Keratinocyte (primary cell): ENCODE results near the gene RBM19. TPM values are rescaled to one million over a fixed set of nuclear protein-coding genes. Genes with fewer than 3 reads are reported as not detected.

Source experiments
- DNase-seq: peaks from one replicate; pipeline ENCODE4 v3.0.0-alpha.2; 2011; ENCODE audit warnings: low read depth, missing footprints, low spot score
- FAIRE-seq: peaks from 2 replicates; lab custom pipeline; 2011; peaks lifted over from hg19 to GRCh38; lab: Jason Lieb, UNC
- H2AFZ ChIP-seq: 2 replicates; pipeline ENCODE4 v1.6.0; 2012; ENCODE audit warnings: low read length, control low read depth, inconsistent platforms; ENCODE audit not compliant: control insufficient read depth
- H3K27ac ChIP-seq: 2 replicates; pipeline ENCODE4 v1.5.1; 2011; ENCODE audit warnings: low read length; ENCODE audit not compliant: control insufficient read depth, insufficient read depth
- H3K27me3 ChIP-seq: 3 replicates; pipeline ENCODE4 v1.6.0; 2011; ENCODE audit warnings: low read length; ENCODE audit not compliant: control insufficient read depth, insufficient read depth; ENCODE audit errors: extremely low read depth
- H3K36me3 ChIP-seq, 2 experiments: 2 replicates in 1 of 2; 3 replicates in 1 of 2; pipeline ENCODE4 v1.5.1; 2011; ENCODE audit warnings: low read length in 2 of 2, mild to moderate bottlenecking in 1 of 2; ENCODE audit not compliant: control insufficient read depth in 2 of 2, insufficient read depth in 2 of 2; ENCODE audit errors: extremely low read depth in 1 of 2
- H3K4me1 ChIP-seq: 3 replicates; pipeline ENCODE4 v1.5.1; 2011; ENCODE audit warnings: low read length; ENCODE audit not compliant: control insufficient read depth, insufficient read depth; ENCODE audit errors: extremely low read depth
- H3K4me2 ChIP-seq: 3 replicates; pipeline ENCODE4 v1.6.0; 2011; ENCODE audit warnings: low read depth, low read length; ENCODE audit not compliant: control insufficient read depth, insufficient read depth; ENCODE audit errors: extremely low read depth
- H3K4me3 ChIP-seq, 3 experiments: fragments of 200-600 bp in 1 of 3; sonication (generic) in 1 of 3; 2 replicates in 2 of 3; 3 replicates in 1 of 3; pipeline ENCODE4 v1.5.1; 2011 to 2016; ENCODE audit warnings: low read length in 3 of 3, mild to moderate bottlenecking in 3 of 3, control low read depth in 2 of 3, inconsistent platforms in 1 of 3, low read depth in 1 of 3, mixed read lengths in 1 of 3, mixed run types in 1 of 3, moderate library complexity in 1 of 3; ENCODE audit not compliant: control insufficient read depth in 2 of 3, insufficient read depth in 2 of 3; ENCODE audit errors: extremely low read depth in 1 of 3
- H3K79me2 ChIP-seq: 2 replicates; pipeline ENCODE4 v1.6.0; 2012; ENCODE audit warnings: low read length; ENCODE audit not compliant: control insufficient read depth, insufficient read depth
- H3K9ac ChIP-seq: 3 replicates; pipeline ENCODE4 v1.6.0; 2011; ENCODE audit warnings: low read length; ENCODE audit not compliant: control insufficient read depth, insufficient read depth; ENCODE audit errors: extremely low read depth
- H3K9me1 ChIP-seq: 3 replicates; pipeline ENCODE4 v1.6.0; 2011; ENCODE audit warnings: low read length; ENCODE audit not compliant: control insufficient read depth, insufficient read depth; ENCODE audit errors: extremely low read depth
- H3K9me3 ChIP-seq: 2 replicates; pipeline ENCODE4 v1.5.1; 2012; ENCODE audit warnings: low read depth, low read length; ENCODE audit not compliant: control insufficient read depth
- H4K20me1 ChIP-seq: 3 replicates; pipeline ENCODE4 v1.6.0; 2011; ENCODE audit warnings: low read length; ENCODE audit not compliant: control insufficient read depth, insufficient read depth; ENCODE audit errors: extremely low read depth
- EZH2 ChIP-seq: IDR thresholded peaks from one replicate; pipeline ENCODE4 v1.6.1; 2012; ENCODE audit warnings: inconsistent platforms, mild to moderate bottlenecking, low read length, moderate library complexity
- dilution Hi-C: fragments of 300-500 bp; cut with MboI; formaldehyde crosslinking; loops from one replicate; pipeline ENCODE4 v1.7.0; 2020; ENCODE audit warnings: low sequenced_read_pairs; ENCODE audit not compliant: extremely low pct_ligation_motif_present
- polyA plus RNA-seq, 5 experiments: library from polyadenylated mRNA; depleted of rRNA in 3 of 5; stranded (reverse) in 3 of 5; stranded (forward) in 1 of 5; unstranded in 1 of 5; fragments of >200 nt; gene quantifications; 1 replicate in 1 of 5; 2 replicates in 3 of 5; 3 replicates in 1 of 5; pipeline versions ENCODE4 v1.2.1 to v1.2.3, GENCODE V29; 2011 to 2012; ENCODE audit warnings: missing spikeins in 2 of 5, low read depth in 1 of 5, low replicate concordance in 1 of 5
- TF ChIP-seq, protein P1 (sequence below), 3 experiments: IDR thresholded peaks in 1 of 3; conservative IDR thresholded peaks in 1 of 3; optimal IDR thresholded peaks in 1 of 3; 2 replicates in 2 of 3; 3 replicates in 1 of 3; pipeline versions ENCODE3 to v1.5.1; 2011; ENCODE audit warnings: low read length in 3 of 3, mild to moderate bottlenecking in 3 of 3, moderate library complexity in 2 of 3, control low read depth in 1 of 3, inconsistent platforms in 1 of 3; ENCODE audit not compliant: insufficient read depth in 2 of 3; ENCODE audit errors: extremely low read depth in 1 of 3

Gene RBM19
- polyA plus RNA-seq, 1 donor (not counting 4 experiments of a cell fraction or from before 2014, with no cell fraction given): 14.6 TPM

DNA sequence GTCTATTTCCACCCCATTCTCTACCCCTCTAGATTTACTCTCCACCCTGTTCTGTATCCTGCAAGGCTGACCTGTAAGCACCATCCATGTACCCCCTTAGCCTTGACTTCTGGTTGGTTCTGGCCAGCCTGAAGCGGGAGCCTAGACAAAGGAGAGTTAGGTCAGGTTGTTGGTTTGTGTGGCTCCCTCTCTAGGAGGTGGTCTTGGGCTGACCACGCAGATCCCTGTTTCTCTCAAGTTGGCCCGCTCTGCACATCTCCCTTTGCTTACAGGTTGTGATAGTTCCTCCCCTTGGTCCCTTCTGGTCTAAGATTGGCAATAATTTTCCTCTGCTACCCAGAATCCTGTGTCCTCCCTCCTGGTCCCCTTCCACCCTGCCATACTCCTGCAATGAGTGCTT is 38.3 kb upstream of the RBM19 start:
- Histone ChIP-seq H3K4me2 (no peak overlapping the region), H3K4me3 (no peak overlapping the region), H2AFZ (no peak overlapping the region), H3K27me3 (no peaks in the 10 kb centered on the region), H3K9ac (no peak overlapping the region), H3K79me2 (no peaks in the 10 kb centered on the region), H3K9me1 (no peaks in the 10 kb centered on the region), H4K20me1 (no peaks in the 10 kb centered on the region), H3K36me3 (no peaks in the 10 kb centered on the region), H3K27ac (no peak overlapping the region), H3K9me3 (no peaks in the 10 kb centered on the region), H3K4me1 (no peaks in the 10 kb centered on the region)
- FAIRE-seq: no peak
- no peak for DNase-seq
- TF ChIP-seq, protein P1, sequence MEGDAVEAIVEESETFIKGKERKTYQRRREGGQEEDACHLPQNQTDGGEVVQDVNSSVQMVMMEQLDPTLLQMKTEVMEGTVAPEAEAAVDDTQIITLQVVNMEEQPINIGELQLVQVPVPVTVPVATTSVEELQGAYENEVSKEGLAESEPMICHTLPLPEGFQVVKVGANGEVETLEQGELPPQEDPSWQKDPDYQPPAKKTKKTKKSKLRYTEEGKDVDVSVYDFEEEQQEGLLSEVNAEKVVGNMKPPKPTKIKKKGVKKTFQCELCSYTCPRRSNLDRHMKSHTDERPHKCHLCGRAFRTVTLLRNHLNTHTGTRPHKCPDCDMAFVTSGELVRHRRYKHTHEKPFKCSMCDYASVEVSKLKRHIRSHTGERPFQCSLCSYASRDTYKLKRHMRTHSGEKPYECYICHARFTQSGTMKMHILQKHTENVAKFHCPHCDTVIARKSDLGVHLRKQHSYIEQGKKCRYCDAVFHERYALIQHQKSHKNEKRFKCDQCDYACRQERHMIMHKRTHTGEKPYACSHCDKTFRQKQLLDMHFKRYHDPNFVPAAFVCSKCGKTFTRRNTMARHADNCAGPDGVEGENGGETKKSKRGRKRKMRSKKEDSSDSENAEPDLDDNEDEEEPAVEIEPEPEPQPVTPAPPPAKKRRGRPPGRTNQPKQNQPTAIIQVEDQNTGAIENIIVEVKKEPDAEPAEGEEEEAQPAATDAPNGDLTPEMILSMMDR (optimal IDR thresholded peaks at IDR 0.05 in 1 of 3, IDR thresholded peaks at IDR 0.05 in 1 of 3, conservative IDR thresholded peaks at IDR 0.05 in 1 of 3; ENCODE audit: extremely low read depth in 1 of 3, insufficient read depth in 2 of 3, low read length in 3 of 3): no peak
- no peak for TF ChIP-seq EZH2
- dilution Hi-C loops: no loop called here

DNA sequence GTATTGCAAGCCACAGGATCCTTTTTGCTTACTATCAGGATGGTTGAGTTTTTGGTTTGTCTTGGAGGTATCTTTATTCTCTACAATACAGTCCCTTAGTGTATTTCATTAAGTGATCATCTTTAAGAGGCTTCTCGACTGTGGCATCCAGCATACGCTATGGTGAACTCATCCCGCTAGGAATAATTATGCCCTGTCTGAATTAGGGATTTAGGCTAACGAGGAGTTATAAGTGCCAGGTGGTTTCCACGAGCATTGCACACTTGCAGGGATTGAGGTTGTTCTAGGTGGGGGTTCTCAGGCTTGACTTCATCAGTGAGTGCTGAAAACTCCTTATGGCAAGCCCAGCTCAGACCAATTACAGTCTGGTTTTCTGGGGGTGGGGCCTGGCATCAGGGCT is 37.2 kb upstream of the RBM19 start:
- Histone ChIP-seq H4K20me1 (no peaks in the 10 kb centered on the region), H3K4me3 (no peak overlapping the region), H3K4me1 (no peaks in the 10 kb centered on the region), H3K4me2 (no peak overlapping the region), H3K9me1 (no peaks in the 10 kb centered on the region), H3K27ac (no peak overlapping the region), H3K9ac (no peak overlapping the region), H2AFZ (no peak overlapping the region), H3K36me3 (no peaks in the 10 kb centered on the region), H3K27me3 (no peaks in the 10 kb centered on the region), H3K79me2 (no peaks in the 10 kb centered on the region), H3K9me3 (no peaks in the 10 kb centered on the region)
- no peak for FAIRE-seq
- dilution Hi-C loops: no loop called here
- TF ChIP-seq, protein P1 (optimal IDR thresholded peaks at IDR 0.05 in 1 of 3, IDR thresholded peaks at IDR 0.05 in 1 of 3, conservative IDR thresholded peaks at IDR 0.05 in 1 of 3; ENCODE audit: extremely low read depth in 1 of 3, insufficient read depth in 2 of 3, low read length in 3 of 3): no peak
- TF ChIP-seq EZH2: no peak
- no peak for DNase-seq
